Measurements from ENCODE around the gene GNB1. TPM values are rescaled to one million over a fixed set of nuclear protein-coding genes. Genes with fewer than 3 reads are reported as not detected.

The GNB1 gene
- total RNA-seq, 1 donor from 2014 or later: 116 TPM

DNA sequence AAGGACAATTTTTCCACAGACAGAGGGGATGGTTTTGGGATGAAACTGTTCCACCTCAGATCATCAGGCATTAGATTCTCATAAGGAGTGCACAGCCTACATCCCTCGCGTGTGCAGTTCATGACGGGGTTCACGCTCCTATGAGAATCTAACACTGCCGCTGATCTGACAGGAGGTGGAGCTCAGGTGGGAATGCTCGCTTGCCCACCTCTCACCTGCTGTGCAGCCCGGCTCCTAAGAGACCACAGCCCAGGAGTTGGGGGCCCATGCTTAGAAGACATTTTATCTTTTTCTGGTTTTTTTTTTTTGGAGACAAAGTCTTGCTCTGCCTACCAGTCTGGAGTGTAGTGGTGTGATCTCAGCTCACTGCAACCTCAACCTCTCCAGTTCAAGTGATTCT, 16.0 kb downstream of the GNB1 start:
- Histone ChIP-seq H3K4me3 (ENCODE audit: low read depth, low read length) (no peak overlapping the region), H3K27me3 (ENCODE audit: control insufficient read depth, insufficient read depth, low read length) (no peaks in the 10 kb centered on the region), H3K36me3 (ENCODE audit: control insufficient read depth, insufficient read depth, low read length) (peaks cover 16% of the 10 kb centered on the region)
- DNase-seq (ENCODE audit: low read depth): no peak
- TF ChIP-seq, protein P1, sequence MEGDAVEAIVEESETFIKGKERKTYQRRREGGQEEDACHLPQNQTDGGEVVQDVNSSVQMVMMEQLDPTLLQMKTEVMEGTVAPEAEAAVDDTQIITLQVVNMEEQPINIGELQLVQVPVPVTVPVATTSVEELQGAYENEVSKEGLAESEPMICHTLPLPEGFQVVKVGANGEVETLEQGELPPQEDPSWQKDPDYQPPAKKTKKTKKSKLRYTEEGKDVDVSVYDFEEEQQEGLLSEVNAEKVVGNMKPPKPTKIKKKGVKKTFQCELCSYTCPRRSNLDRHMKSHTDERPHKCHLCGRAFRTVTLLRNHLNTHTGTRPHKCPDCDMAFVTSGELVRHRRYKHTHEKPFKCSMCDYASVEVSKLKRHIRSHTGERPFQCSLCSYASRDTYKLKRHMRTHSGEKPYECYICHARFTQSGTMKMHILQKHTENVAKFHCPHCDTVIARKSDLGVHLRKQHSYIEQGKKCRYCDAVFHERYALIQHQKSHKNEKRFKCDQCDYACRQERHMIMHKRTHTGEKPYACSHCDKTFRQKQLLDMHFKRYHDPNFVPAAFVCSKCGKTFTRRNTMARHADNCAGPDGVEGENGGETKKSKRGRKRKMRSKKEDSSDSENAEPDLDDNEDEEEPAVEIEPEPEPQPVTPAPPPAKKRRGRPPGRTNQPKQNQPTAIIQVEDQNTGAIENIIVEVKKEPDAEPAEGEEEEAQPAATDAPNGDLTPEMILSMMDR (IDR thresholded peaks at IDR 0.05; ENCODE audit: insufficient read depth, low read length, severe bottlenecking): no peak
- FAIRE-seq: no peak

DNA sequence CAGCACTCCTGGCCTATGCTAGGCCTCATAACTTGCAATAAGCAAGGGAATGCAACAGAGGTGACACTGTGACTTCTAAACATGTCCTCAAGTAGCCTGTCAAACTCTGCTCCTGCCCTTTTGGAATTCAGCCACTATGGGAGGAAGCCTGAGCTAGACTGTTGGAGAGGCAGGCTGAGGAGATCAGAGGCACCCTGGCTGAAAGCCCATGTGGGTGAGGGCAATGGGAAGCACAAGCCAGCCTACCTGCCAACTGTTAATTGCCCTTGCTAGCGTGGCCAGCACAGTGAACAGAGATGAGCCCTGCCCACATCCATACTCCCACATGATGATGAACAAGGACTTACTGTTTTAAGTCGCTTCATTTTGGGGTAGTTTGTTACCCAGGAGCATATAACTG, 17.7 kb downstream of the GNB1 start:
- peaks cover 15% of the 10 kb centered on the region for H3K36me3 ChIP-seq (ENCODE audit: control insufficient read depth, insufficient read depth, low read length)
- TF ChIP-seq, protein P1 (IDR thresholded peaks at IDR 0.05; ENCODE audit: insufficient read depth, low read length, severe bottlenecking): no peak
- no peaks in the 10 kb centered on the region for H3K27me3 ChIP-seq (ENCODE audit: control insufficient read depth, insufficient read depth, low read length)
- DNase-seq (ENCODE audit: low read depth): no peak
- FAIRE-seq: no peak
- no peak overlapping the region for H3K4me3 ChIP-seq (ENCODE audit: low read depth, low read length)

DNA sequence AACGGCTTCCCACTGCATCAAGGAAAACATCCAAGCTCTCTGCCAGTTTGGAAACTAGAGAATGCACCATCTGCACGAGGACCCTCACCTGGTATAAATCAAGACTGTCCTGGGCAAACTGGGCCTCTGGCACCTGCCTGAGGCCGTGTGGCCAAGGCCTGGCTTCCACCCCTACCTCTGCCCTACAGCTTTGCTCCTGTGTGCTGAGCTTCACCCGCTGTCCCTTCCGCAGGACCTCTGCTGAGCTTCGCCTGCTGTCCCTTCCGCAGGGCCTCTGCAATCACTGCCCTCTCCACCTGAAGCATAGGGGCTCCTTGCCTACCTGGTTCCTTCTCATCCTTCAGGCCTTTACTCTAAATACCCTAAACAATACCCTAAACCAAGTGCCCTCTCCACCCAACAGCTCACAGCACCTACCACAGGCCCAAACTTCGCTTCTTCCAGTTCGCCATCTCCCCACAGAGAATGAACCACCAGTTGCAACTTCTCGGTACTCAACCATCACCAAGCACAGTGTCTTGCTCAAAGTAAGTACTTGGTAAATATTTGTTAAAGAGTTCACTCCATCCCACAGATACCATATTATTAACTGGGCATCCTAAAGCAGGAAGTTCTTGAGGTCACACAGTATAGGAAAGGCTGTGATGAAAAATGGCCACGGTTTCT, 18.4 kb downstream of the GNB1 start:
- TF ChIP-seq, protein P1 (IDR thresholded peaks at IDR 0.05; ENCODE audit: insufficient read depth, low read length, severe bottlenecking): no peak
- DNase-seq (ENCODE audit: low read depth): no peak
- no peak for FAIRE-seq
- Histone ChIP-seq H3K4me3 (ENCODE audit: low read depth, low read length) (no peak overlapping the region), H3K36me3 (ENCODE audit: control insufficient read depth, insufficient read depth, low read length) (peaks cover 15% of the 10 kb centered on the region), H3K27me3 (ENCODE audit: control insufficient read depth, insufficient read depth, low read length) (no peaks in the 10 kb centered on the region)

DNA sequence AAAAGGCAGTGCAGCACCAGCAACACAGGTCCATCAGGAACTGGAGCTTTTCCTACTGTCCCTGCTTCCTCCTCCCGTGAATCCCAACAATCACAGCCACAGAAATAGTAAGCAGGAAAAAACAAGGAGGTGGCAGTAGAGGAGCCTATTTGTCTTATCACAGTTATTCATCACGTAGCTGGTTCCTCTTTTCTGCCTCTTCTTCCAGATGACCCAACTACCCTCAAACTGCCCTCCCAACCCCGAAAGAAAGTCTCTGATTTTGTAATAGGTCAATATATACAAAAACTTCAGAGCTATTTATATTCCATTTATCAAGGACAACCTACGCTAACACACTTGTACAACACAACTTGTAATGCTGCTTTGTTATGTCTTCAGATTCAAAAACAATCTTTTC, 21.4 kb downstream of the GNB1 start:
- no peaks in the 10 kb centered on the region for H3K27me3 ChIP-seq (ENCODE audit: control insufficient read depth, insufficient read depth, low read length)
- FAIRE-seq (no peak), DNase-seq (ENCODE audit: low read depth) (no peak)
- TF ChIP-seq, protein P1 (IDR thresholded peaks at IDR 0.05; ENCODE audit: insufficient read depth, low read length, severe bottlenecking): no peak
- H3K4me3 ChIP-seq (ENCODE audit: low read depth, low read length): no peak overlapping the region
- peaks cover 10% of the 10 kb centered on the region for H3K36me3 ChIP-seq (ENCODE audit: control insufficient read depth, insufficient read depth, low read length)

DNA sequence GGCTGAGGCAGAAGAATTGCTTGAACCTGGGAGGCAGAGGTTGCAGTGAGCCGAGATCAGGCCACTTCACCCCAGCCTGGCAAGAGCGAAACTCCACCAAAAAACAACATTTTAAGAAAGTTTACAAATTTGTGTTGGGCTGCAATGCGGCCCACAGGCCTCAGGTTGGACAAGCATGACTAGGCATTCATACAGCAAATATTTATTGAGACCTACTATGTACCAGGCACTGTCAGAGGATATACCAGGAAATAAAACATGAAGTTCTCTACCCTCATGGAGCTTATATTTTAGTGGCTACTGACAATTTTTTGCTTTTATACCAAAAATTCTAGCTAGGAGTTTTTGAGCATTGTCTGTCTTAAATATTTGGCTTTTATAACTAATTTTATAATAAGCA, 23.7 kb downstream of the GNB1 start:
- Histone ChIP-seq H3K36me3 (ENCODE audit: control insufficient read depth, insufficient read depth, low read length) (peaks cover 2% of the 10 kb centered on the region), H3K27me3 (ENCODE audit: control insufficient read depth, insufficient read depth, low read length) (no peaks in the 10 kb centered on the region), H3K4me3 (ENCODE audit: low read depth, low read length) (no peak overlapping the region)
- no peak for FAIRE-seq
- no peak for DNase-seq (ENCODE audit: low read depth)
- TF ChIP-seq, protein P1 (IDR thresholded peaks at IDR 0.05; ENCODE audit: insufficient read depth, low read length, severe bottlenecking): no peak
